HepG2 (cell line): Measurements from ENCODE around the gene KXD1. TPM values are rescaled to one million over a fixed set of nuclear protein-coding genes. Genes with fewer than 3 reads are reported as not detected.
A peak's percentile ranks its signal among the peaks of the same experiment; 100 is the strongest.

Source experiments
- EZH2 ChIP-seq: conservative IDR thresholded peaks from 2 replicates; pipeline ENCODE4 v1.6.1; 2012; ENCODE audit warnings: mild to moderate bottlenecking, low read depth, low read length, moderate library complexity
- HIC2 ChIP-seq: sonication (generic); formaldehyde crosslinking; IDR thresholded peaks from 2 replicates; pipeline ENCODE4 v1.9.0; 2022; ENCODE audit warnings: low read depth, missing genetic modification reagents
- JUND ChIP-seq: sonication (generic); formaldehyde crosslinking; IDR thresholded peaks from 2 replicates; pipeline ENCODE4 v1.8.0; 2022; ENCODE audit warnings: mild to moderate bottlenecking, missing genetic modification reagents
- KDM2A ChIP-seq: sonication (generic); formaldehyde crosslinking; IDR thresholded peaks from 2 replicates; pipeline ENCODE4 v1.4.0; 2020; ENCODE audit warnings: low read depth, missing genetic modification reagents, borderline replicate concordance
- MLLT10 ChIP-seq: sonication (generic); formaldehyde crosslinking; IDR thresholded peaks from 2 replicates; pipeline ENCODE4 v1.4.0; 2020; ENCODE audit warnings: missing genetic modification reagents
- MTA1 ChIP-seq: sonication (generic); formaldehyde crosslinking; IDR thresholded peaks from 2 replicates; pipeline ENCODE4 v1.4.0; 2020; ENCODE audit warnings: missing genetic modification reagents, mild to moderate bottlenecking, borderline replicate concordance
- NCOA1 ChIP-seq: sonication (generic); formaldehyde crosslinking; IDR thresholded peaks from 2 replicates; pipeline ENCODE4 v1.9.0; 2021; ENCODE audit warnings: missing genetic modification reagents
- SIX4 ChIP-seq: sonication (generic); formaldehyde crosslinking; IDR thresholded peaks from 2 replicates; pipeline ENCODE4 v1.4.0; 2020; ENCODE audit warnings: missing genetic modification reagents
- TFDP2 ChIP-seq: sonication (generic); formaldehyde crosslinking; IDR thresholded peaks from 2 replicates; pipeline ENCODE4 v1.4.0; 2020; ENCODE audit warnings: missing genetic modification reagents
- ZNF251 ChIP-seq: sonication (generic); formaldehyde crosslinking; IDR thresholded peaks from 2 replicates; pipeline ENCODE4 v1.9.0; 2021; ENCODE audit warnings: mild to moderate bottlenecking, missing genetic modification reagents
- ZNF556 ChIP-seq: sonication (generic); formaldehyde crosslinking; IDR thresholded peaks from 2 replicates; pipeline ENCODE4 v1.4.0; 2020; ENCODE audit warnings: mild to moderate bottlenecking, missing genetic modification reagents, borderline replicate concordance
- ZNF766 ChIP-seq: sonication (generic); formaldehyde crosslinking; IDR thresholded peaks from 2 replicates; pipeline ENCODE4 v1.5.0; 2020; ENCODE audit warnings: missing genetic modification reagents, borderline replicate concordance
- ZNF839 ChIP-seq: sonication (generic); formaldehyde crosslinking; IDR thresholded peaks from 2 replicates; pipeline ENCODE4 v1.4.0; 2020; ENCODE audit warnings: missing genetic modification reagents, mild to moderate bottlenecking, borderline replicate concordance
- polyA plus RNA-seq, 8 experiments: library from polyadenylated mRNA; depleted of rRNA in 3 of 8; stranded (reverse) in 7 of 8; unstranded in 1 of 8; fragments of >200 nt; fragmentation: Illumina TruSeq in 4 of 8; extraction: Trizol in 4 of 8; gene quantifications; 2 replicates each; pipeline versions ENCODE4 v1.2.1 to v1.2.3, GENCODE V29; 2011 to 2016; ENCODE audit warnings: low read depth in 4 of 8, missing spikeins in 1 of 8, mixed read lengths in 1 of 8; ENCODE audit not compliant: insufficient read depth in 1 of 8
- total RNA-seq, 5 experiments: library from RNA; depleted of rRNA; stranded (reverse); fragments of >200 nt; fragmentation: Illumina TruSeq; extraction: Trizol; gene quantifications; 2 replicates each; pipeline ENCODE4 v1.2.3, GENCODE V29; 2016; ENCODE audit warnings: low read depth in 1 of 5
- TF ChIP-seq, protein P1 (sequence below): sonication (generic); formaldehyde crosslinking; conservative IDR thresholded peaks from 2 replicates; pipeline ENCODE4 v1.4.0; 2020; ENCODE audit warnings: missing genetic modification reagents
- TF ChIP-seq, protein P2 (sequence below): sonication (generic); formaldehyde crosslinking; IDR thresholded peaks from 2 replicates; pipeline ENCODE4 v1.4.0; 2020; ENCODE audit warnings: low read depth, missing genetic modification reagents
- TF ChIP-seq, protein P3 (sequence below): sonication (generic); formaldehyde crosslinking; IDR thresholded peaks from 2 replicates; pipeline ENCODE4 v1.5.0; 2020; ENCODE audit warnings: mild to moderate bottlenecking, missing genetic modification reagents

Gene KXD1
- total and polyA plus RNA-seq, 2 of the 13 experiments (the other 11 are each of a cell fraction or from before 2014, with no cell fraction given): 44.6 to 143 TPM

- TF ChIP-seq ZNF251 (CRISPR knock-in tag): no peak
- no peak for TF ChIP-seq MLLT10 (CRISPR knock-in tag)
- TF ChIP-seq, protein P1, sequence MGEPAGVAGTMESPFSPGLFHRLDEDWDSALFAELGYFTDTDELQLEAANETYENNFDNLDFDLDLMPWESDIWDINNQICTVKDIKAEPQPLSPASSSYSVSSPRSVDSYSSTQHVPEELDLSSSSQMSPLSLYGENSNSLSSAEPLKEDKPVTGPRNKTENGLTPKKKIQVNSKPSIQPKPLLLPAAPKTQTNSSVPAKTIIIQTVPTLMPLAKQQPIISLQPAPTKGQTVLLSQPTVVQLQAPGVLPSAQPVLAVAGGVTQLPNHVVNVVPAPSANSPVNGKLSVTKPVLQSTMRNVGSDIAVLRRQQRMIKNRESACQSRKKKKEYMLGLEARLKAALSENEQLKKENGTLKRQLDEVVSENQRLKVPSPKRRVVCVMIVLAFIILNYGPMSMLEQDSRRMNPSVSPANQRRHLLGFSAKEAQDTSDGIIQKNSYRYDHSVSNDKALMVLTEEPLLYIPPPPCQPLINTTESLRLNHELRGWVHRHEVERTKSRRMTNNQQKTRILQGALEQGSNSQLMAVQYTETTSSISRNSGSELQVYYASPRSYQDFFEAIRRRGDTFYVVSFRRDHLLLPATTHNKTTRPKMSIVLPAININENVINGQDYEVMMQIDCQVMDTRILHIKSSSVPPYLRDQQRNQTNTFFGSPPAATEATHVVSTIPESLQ (CRISPR knock-in tag): no peak
- peak; percentile 97; the same call in 1 of the 2 replicates for TF ChIP-seq ZNF556 (CRISPR knock-in tag)
- TF ChIP-seq NCOA1: peak; percentile 91; the same call in 1 of the 2 replicates
- 0 out of 2 replicates have a peak, but pooled peaks have one; percentile 36 for TF ChIP-seq JUND (CRISPR knock-in tag)
- TF ChIP-seq, protein P2, sequence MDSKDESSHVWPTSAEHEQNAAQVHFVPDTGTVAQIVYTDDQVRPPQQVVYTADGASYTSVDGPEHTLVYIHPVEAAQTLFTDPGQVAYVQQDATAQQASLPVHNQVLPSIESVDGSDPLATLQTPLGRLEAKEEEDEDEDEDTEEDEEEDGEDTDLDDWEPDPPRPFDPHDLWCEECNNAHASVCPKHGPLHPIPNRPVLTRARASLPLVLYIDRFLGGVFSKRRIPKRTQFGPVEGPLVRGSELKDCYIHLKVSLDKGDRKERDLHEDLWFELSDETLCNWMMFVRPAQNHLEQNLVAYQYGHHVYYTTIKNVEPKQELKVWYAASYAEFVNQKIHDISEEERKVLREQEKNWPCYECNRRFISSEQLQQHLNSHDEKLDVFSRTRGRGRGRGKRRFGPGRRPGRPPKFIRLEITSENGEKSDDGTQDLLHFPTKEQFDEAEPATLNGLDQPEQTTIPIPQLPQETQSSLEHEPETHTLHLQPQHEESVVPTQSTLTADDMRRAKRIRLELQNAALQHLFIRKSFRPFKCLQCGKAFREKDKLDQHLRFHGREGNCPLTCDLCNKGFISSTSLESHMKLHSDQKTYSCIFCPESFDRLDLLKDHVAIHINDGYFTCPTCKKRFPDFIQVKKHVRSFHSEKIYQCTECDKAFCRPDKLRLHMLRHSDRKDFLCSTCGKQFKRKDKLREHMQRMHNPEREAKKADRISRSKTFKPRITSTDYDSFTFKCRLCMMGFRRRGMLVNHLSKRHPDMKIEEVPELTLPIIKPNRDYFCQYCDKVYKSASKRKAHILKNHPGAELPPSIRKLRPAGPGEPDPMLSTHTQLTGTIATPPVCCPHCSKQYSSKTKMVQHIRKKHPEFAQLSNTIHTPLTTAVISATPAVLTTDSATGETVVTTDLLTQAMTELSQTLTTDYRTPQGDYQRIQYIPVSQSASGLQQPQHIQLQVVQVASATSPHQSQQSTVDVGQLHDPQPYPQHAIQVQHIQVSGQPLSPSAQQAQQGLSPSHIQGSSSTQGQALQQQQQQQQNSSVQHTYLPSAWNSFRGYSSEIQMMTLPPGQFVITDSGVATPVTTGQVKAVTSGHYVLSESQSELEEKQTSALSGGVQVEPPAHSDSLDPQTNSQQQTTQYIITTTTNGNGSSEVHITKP: peak; percentile 62; the same call in 1 of the 2 replicates
- TF ChIP-seq ZNF766 (CRISPR knock-in tag): peak; percentile 57; the same call in 1 of the 2 replicates
- no peak for TF ChIP-seq EZH2
- peak; percentile 95 for TF ChIP-seq SIX4 (CRISPR knock-in tag)
- TF ChIP-seq HIC2 (CRISPR knock-in tag): no peak
- peak; percentile 99 for TF ChIP-seq KDM2A (CRISPR knock-in tag)
- TF ChIP-seq ZNF839 (CRISPR knock-in tag): peak; percentile 71; the same call in 1 of the 2 replicates
- peak; percentile 94 for TF ChIP-seq TFDP2 (CRISPR knock-in tag)
- TF ChIP-seq, protein P3, sequence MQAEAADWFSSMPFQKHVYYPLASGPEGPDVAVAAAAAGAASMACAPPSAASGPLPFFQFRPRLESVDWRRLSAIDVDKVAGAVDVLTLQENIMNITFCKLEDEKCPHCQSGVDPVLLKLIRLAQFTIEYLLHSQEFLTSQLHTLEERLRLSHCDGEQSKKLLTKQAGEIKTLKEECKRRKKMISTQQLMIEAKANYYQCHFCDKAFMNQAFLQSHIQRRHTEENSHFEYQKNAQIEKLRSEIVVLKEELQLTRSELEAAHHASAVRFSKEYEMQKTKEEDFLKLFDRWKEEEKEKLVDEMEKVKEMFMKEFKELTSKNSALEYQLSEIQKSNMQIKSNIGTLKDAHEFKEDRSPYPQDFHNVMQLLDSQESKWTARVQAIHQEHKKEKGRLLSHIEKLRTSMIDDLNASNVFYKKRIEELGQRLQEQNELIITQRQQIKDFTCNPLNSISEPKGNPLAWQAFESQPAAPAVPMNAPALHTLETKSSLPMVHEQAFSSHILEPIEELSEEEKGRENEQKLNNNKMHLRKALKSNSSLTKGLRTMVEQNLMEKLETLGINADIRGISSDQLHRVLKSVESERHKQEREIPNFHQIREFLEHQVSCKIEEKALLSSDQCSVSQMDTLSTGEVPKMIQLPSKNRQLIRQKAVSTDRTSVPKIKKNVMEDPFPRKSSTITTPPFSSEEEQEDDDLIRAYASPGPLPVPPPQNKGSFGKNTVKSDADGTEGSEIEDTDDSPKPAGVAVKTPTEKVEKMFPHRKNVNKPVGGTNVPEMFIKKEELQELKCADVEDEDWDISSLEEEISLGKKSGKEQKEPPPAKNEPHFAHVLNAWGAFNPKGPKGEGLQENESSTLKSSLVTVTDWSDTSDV (CRISPR knock-in tag): no peak; the same call in 1 of the 2 replicates
- TF ChIP-seq MTA1 (CRISPR knock-in tag): peak; percentile 93; the same call in 1 of the 2 replicates
Measured at GRCh38 chr19:18571564-18572344, 14.1 kb downstream of the KXD1 start, which contains the start of gene UBA52 (continued).
